HPDE6-E6E7 (cell line): ENCODE results near the gene DIAPH3.

ENCODE experiments used
- DNase-seq: peaks from one replicate; pipeline ENCODE4 v3.0.0; 2011; ENCODE audit warnings: missing footprints; ENCODE audit errors: extremely low spot score

The DIAPH3 gene

GRCh38 chr13:59625111-59625510, 538.6 kb downstream of the DIAPH3 start:
- DNase-seq: no peak

- no peak for DNase-seq
Measured at GRCh38 chr13:59623206-59623915, 540.4 kb downstream of the DIAPH3 start.

- no peak for DNase-seq
Measured at GRCh38 chr13:59621773-59622172, 542.0 kb downstream of the DIAPH3 start.
